Right cardiac atrium (tissue), 5 donors: Measurements from ENCODE around the gene RIOX2. TPM values are rescaled to one million over a fixed set of nuclear protein-coding genes. Genes with fewer than 3 reads are reported as not detected.

Experiments used
- ATAC-seq, 2 donors: fragments of 200-7000 bp; cut with Tn5 transposase; one replicate each; pipeline versions ENCODE4 v1.8.0 to v1.9.1; 2020; ENCODE audit warnings: moderate library complexity in 2 of 2, mild to moderate bottlenecking in 1 of 2
- DNase-seq, 3 donors: peaks; one replicate each; pipeline ENCODE4 v3.0.0-alpha.2; 2020
- H3K27ac ChIP-seq: one replicate; pipeline ENCODE4 v1.5.1; 2013; ENCODE audit warnings: mild to moderate bottlenecking, low read length, control low read depth, moderate library complexity
- H3K27me3 ChIP-seq: one replicate; pipeline ENCODE4 v1.6.1; 2013; ENCODE audit not compliant: control insufficient read depth, insufficient read depth
- H3K4me1 ChIP-seq: one replicate; pipeline ENCODE4 v1.6.1; 2013; ENCODE audit warnings: low read length; ENCODE audit not compliant: control insufficient read depth, insufficient read depth
- H3K4me3 ChIP-seq: one replicate; pipeline ENCODE4 v1.5.1; 2013; ENCODE audit warnings: low read length, control low read depth
- H3K9me3 ChIP-seq: one replicate; pipeline ENCODE4 v1.6.1; 2013; ENCODE audit warnings: low read length; ENCODE audit not compliant: control insufficient read depth
- WGBS: extraction: QIAGEN DNeasy Blood & Tissue Kit; methylation state at CpG from one replicate; pipeline ENCODE4 v1.1.7; 2013; 5-methylcytosine and 5-hydroxymethylcytosine counted together
- intact Hi-C, 4 donors: fragments of 100-400 bp; cut with DNase I; formaldehyde crosslinking; loops; one replicate each; pipeline versions ENCODE4 v1.11.0 to v1.14.0; 2022 to 2023
- polyA plus RNA-seq: library from polyadenylated mRNA; stranded (reverse); fragments of 200-250 nt; gene quantifications from one replicate; pipeline ENCODE4 v1.2.3, GENCODE V29; 2013
- total RNA-seq, 4 donors: library from RNA; stranded (reverse); fragmentation: NEBNext Ultra II Directional; extraction: Animal tissue kit (Norgen Biotek cat#: 25700); gene quantifications; one replicate each; pipeline ENCODE4 v1.2.1, GENCODE V29; 2021
- donor health status: healthy with polysubstance abuse.
- donor health status: DM: no; HTN: yes; CAD: no.
- donor health status: DM: no; HTN: no; CAD: no.
- donor health status: DM: no; HTN: yes; CAD: no; lungs with severe emphysema.
- donor health status: DM: yes; HTN: yes; CAD: no.

Gene RIOX2
- total and polyA plus RNA-seq, 5 donors, result 9.3 to 15.3 (median 12.1) TPM

DNA sequence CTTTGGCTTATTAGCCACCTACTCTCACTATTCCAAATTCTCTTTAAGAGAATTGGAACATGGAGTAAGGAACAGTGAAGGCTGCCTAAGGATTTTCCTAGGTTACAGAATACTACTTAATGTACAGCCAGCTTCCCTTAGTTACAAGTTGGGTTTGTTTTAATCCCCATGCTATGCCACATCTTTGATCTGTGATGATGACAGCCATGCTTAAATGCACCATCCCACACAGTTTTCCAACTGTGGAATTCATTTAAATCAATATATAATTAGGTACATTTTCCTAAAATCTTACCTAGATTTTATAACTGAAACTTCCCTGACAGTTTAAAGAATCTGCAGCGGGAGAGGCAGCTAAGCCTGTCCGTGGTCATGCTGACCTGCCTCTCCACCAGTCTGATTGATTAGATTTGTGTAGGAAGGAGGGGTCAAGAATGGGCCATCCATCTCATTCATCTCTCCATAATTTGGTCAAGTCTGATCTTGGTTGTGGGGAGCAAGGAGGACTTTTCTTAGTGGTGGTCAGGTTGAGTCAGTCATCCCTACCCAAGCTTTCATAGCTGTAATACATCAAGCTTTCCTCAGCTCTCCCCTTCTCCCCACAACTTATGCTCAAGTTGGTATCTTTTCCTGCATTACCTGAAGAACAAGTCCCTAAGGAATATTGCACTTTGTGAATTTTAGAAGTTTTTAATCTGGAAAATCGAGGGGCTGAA, 37.1 kb downstream of the RIOX2 start:
- Histone ChIP-seq H3K27ac (no peak overlapping the region), H3K9me3 (no peaks in the 10 kb centered on the region), H3K4me1 (no peaks in the 10 kb centered on the region), H3K4me3 (no peak overlapping the region), H3K27me3 (no peaks in the 10 kb centered on the region)
- 97% methylated on average over 3 of the region's 3 CpGs for WGBS
- intact Hi-C loops, result loop anchor here in 1 of 4 donors (10.0 kb wide), 1 partner anchor 140 kb away; no protein-coding TSS in a partner anchor
- no peak for ATAC-seq
- DNase-seq, result no peak

DNA sequence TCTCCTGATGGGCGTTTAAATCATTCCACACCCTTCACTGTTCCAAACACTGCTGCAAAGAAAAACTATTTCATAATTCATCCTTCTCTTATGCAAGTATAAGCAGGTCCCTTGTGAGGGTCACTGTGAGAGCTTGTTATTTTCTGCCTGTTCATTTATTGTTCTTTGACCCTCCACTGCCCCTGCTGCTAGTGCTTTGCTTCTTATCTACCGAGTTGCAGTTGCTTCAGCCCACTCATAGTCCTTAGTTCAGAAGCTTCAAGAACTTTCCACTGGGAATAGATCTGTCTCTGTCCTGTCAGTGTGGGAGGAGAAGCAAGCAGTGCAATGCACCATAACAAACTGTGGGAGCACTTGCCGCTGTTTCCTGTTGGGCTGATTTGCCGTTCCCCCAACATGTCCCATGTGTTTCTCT, 39.8 kb downstream of the RIOX2 start:
- peak; percentile 81 to 90 for ATAC-seq
- Histone ChIP-seq H3K4me1 (no peaks in the 10 kb centered on the region), H3K27me3 (no peaks in the 10 kb centered on the region), H3K9me3 (no peaks in the 10 kb centered on the region), H3K27ac (no peak overlapping the region), H3K4me3 (no peak overlapping the region)
- intact Hi-C loops, result loop anchor here in 1 of 4 donors (10.0 kb wide), 1 partner anchor 138 kb away; no protein-coding TSS in a partner anchor
- peak in 2 of 3 donors; percentile 14 to 39 for DNase-seq
- 35% methylated on average over 4 of the region's 4 CpGs for WGBS

DNA sequence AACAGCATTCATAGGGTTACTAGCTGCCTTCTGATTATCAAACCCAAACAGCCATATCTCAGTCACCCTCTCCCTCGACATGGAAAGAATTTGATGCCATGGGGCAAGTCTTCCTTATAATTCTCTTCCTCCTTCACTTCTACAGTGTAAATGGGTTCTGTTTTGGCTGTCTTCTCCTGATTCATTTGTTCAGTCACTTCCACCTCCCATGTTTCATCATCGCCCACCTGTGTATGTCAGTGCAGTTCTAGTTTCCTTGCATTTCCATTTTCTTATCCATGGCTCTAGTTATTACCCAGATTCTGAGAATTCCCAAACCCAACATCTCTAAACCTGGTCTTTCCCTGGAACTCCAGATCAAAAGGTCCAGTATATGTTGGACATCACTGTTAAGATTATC, 41.0 kb downstream of the RIOX2 start:
- ATAC-seq (no peak), DNase-seq (no peak)
- 56% methylated on average over 2 of the region's 2 CpGs for WGBS
- Histone ChIP-seq H3K9me3 (no peaks in the 10 kb centered on the region), H3K4me1 (no peaks in the 10 kb centered on the region), H3K27me3 (no peaks in the 10 kb centered on the region), H3K27ac (no peak overlapping the region), H3K4me3 (no peak overlapping the region)
- intact Hi-C loops, result loop anchor here in 1 of 4 donors (10.0 kb wide), 1 partner anchor 136 kb away; no protein-coding TSS in a partner anchor

DNA sequence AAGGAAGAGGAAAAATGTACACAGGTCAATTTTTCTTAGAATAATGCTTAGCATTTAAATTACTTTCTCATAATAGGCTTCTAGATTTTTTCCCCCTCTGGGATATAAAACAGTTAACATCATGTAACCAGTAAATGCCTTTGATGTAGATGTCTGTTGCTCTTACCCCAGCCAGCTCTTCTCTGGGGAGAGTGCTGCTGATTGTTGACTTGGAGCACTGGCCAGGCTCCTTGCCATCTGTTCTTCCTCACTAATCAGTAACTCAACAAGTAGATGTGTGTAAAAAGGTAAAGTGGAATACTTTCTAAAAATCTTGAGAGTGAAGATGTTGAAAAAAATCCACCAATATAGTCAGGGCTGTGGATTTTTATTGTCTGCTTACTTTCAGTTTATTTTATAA, 42.2 kb downstream of the RIOX2 start:
- Histone ChIP-seq H3K9me3 (no peaks in the 10 kb centered on the region), H3K4me1 (no peaks in the 10 kb centered on the region), H3K4me3 (no peak overlapping the region), H3K27me3 (no peaks in the 10 kb centered on the region), H3K27ac (no peak overlapping the region)
- intact Hi-C loops, result loop anchor here in 1 of 4 donors (10.0 kb wide), 1 partner anchor 135 kb away; no protein-coding TSS in a partner anchor
- peak in 1 of 3 donors; percentile 54 for DNase-seq
- peak in 1 of 2 donors; percentile 52 for ATAC-seq

DNA sequence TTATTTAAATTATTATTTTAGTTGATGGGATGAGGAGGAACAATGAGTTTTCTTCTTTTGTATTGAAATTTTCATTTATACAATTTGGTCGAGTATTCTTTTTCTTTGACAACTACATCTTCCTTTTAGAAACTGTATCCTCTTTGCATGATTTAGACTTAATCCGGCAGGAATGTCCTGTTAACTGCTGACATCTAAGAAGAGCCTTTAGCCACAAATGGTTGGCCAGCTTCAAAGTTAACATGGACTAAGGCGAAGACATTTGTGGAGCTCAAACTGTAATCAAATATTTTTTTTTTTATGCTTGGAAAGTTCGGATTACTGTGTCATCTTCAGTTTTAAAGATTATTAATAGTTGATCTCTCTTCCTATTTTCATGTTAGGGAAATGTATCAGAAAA, 43.2 kb downstream of the RIOX2 start:
- DNase-seq (no peak), ATAC-seq (no peak)
- Histone ChIP-seq H3K9me3 (no peaks in the 10 kb centered on the region), H3K27me3 (no peaks in the 10 kb centered on the region), H3K27ac (no peak overlapping the region), H3K4me1 (no peaks in the 10 kb centered on the region), H3K4me3 (no peak overlapping the region)
- intact Hi-C loops, result no loop called here
- WGBS, result 77% methylated on average over 4 of the region's 4 CpGs

DNA sequence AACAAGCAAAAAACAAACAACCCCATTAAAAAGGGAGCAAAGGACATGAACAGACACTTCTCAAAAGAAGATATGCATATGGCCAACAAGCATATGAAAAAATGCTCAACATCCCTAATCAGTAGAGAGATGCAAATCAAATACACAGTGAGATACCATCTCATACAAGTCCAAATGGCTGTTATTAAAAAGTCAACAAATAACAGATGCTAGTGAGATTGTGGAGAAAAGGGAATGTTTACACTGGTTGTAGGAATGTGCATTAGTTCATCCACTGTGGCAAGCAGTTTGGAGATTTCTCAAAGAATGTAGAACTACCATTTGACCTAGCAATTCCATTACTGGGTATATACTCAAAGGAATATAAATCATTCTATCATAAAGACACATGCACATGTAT, 44.5 kb downstream of the RIOX2 start:
- no peak for DNase-seq
- no peak for ATAC-seq
- Histone ChIP-seq H3K27ac (no peak overlapping the region), H3K4me3 (no peak overlapping the region), H3K27me3 (no peaks in the 10 kb centered on the region), H3K9me3 (no peaks in the 10 kb centered on the region), H3K4me1 (no peaks in the 10 kb centered on the region)
- intact Hi-C loops, result no loop called here

DNA sequence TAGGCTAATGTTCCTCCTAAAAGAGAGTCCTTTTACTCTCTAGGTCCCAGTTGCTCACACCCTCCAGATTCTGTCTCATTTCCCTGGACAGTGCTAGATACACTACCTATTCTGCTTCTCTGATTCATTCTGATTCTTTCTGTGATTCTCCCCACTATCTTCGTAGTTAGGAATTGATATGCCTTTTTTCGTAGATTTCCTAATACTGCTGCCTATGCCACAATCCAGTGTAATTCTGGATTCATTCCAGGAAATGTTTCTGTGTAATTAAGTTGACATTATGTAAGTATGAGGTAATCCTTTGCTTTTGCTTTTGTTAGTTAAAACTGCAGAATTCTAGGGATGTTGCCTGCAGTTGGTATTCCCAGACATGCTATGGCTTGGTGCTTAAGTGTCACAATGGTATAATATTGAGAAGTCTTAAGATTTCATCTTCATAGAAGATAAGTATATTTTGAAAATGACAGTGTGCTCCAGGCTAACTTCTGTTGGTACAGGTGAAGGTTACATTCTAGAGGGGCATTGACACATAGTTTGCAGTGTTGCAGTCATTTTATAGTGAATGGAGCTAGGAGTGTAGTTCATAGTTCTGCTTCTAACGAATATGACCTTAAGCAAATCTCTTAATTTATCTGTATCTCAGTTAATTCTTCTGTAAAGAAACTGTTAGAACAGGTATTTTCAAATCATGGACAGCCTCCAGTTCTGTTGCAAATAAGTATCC, 54.3 kb downstream of the RIOX2 start:
- DNase-seq (no peak), ATAC-seq (peak in 1 of 2 donors; percentile 31)
- intact Hi-C loops, result no loop called here
- Histone ChIP-seq H3K4me3 (no peak overlapping the region), H3K27ac (no peak overlapping the region), H3K4me1 (peaks cover 1% of the 10 kb centered on the region), H3K9me3 (no peaks in the 10 kb centered on the region), H3K27me3 (no peaks in the 10 kb centered on the region)
- 59% methylated on average over 3 of the region's 3 CpGs for WGBS

DNA sequence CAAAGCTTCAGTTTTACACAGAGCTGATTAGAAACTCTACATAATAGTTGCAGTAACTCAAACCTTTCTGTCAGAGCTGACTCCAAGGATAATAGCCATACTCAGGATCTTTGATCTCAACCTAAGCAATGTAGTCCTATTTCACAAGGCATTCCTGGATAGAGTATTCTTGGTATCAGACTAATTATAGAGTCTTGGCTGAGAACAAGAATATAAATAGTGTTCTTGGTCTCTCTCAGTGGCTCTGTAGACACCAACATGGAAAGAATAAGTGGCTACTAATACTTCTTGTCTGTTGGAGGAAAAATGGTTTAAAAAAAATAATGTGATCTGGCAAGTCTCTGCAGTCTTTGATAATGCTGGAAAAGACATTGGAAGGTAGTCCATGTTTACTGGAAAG, 55.7 kb downstream of the RIOX2 start:
- DNase-seq (no peak), ATAC-seq (no peak)
- Histone ChIP-seq H3K27ac (no peak overlapping the region), H3K9me3 (no peaks in the 10 kb centered on the region), H3K4me3 (no peak overlapping the region), H3K27me3 (no peaks in the 10 kb centered on the region), H3K4me1 (peaks cover 1% of the 10 kb centered on the region)
- intact Hi-C loops, result no loop called here

DNA sequence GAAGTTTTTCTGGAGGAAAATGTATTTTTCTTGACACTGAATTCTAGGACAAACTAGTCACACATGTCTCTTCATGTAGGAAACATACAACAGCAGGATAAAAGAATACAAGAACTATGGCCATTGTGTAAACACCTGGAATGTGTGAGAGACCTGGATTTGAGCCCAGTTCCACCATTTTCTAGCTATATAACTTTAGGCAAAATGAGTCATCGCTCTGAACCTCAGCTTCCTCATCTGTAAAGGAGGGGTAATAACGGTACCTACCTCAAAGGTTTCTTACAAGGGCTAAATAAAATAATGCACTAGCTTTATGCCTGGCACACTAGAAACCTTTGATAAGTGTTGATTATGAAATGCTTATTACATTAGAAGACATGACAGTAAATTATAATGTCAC, 57.8 kb downstream of the RIOX2 start:
- no peak overlapping the region for H3K4me3 ChIP-seq
- H3K9me3 ChIP-seq, result no peaks in the 10 kb centered on the region
- H3K4me1 ChIP-seq, result peaks cover 5% of the 10 kb centered on the region
- intact Hi-C loops, result no loop called here
- H3K27me3 ChIP-seq, result no peaks in the 10 kb centered on the region
- WGBS, result 93% methylated on average over 2 of the region's 2 CpGs
- ATAC-seq (no peak), DNase-seq (no peak)
- H3K27ac ChIP-seq, result no peak overlapping the region

DNA sequence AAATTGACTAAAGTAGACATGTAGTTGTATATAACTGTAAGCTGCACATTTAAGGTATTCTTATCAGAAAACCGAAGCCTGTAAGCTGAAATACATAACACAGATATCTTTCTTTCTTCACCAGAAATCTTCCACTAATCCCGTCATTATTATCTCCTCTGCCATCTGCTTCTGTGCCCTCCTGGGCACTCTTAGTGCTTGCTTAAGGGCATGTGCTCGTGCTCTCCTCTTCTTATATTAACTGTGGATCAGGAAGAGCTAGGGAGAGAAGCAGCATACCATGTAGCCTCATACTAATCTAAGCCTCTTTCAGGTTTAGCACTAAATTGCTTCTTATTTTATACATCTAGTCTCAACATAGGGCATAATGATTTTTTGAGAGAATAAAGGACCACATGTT, 60.8 kb downstream of the RIOX2 start:
- DNase-seq (no peak), ATAC-seq (peak in 1 of 2 donors; percentile 24)
- H3K4me1 ChIP-seq, result peaks cover 4% of the 10 kb centered on the region
- WGBS, result 70% methylated on average over 3 of the region's 3 CpGs
- intact Hi-C loops, result no loop called here
- no peak overlapping the region for H3K4me3 ChIP-seq
- H3K27ac ChIP-seq, result peak overlapping the region; percentile 45
- no peaks in the 10 kb centered on the region for H3K9me3 ChIP-seq
- no peaks in the 10 kb centered on the region for H3K27me3 ChIP-seq

DNA sequence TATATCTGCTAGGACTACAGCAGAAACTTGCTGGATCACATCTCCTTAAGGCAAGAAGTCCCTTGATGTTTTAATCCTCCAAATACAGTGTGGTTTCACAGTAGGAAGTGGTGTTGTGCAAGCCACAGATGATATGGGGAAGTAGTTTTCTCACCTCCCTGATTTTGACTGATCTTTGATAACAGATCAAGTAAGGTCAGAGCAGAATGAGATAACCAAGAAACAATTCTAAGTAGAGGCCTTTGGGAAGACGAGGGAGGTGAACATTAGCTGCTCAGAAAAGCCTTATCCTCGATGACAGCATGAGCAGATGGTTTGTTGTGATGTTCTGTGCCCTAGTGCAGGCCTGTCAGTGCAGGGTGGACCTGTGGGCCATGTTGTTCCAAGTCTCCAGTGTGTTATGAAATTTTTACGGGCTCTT, 61.3 kb downstream of the RIOX2 start:
- WGBS, result 33% methylated on average over 3 of the region's 3 CpGs
- DNase-seq, result peak in 1 of 3 donors; percentile 49

More for the DNA sequence above, 61.3 kb downstream of the RIOX2 start:
- intact Hi-C loops, result no loop called here
- Histone ChIP-seq H3K4me1 (peaks cover 4% of the 10 kb centered on the region), H3K27me3 (no peaks in the 10 kb centered on the region), H3K9me3 (no peaks in the 10 kb centered on the region), H3K4me3 (no peak overlapping the region), H3K27ac (peak overlapping the region; percentile 7)
- ATAC-seq, result peak; percentile 51 to 80
